Measurements from ENCODE around the gene LRPAP1. TPM values are rescaled to one million over a fixed set of nuclear protein-coding genes. Genes with fewer than 3 reads are reported as not detected.

LRPAP1 gene
- total RNA-seq, 2 experiments from 2014 or later: 54.6 to 55.9 TPM

DNA sequence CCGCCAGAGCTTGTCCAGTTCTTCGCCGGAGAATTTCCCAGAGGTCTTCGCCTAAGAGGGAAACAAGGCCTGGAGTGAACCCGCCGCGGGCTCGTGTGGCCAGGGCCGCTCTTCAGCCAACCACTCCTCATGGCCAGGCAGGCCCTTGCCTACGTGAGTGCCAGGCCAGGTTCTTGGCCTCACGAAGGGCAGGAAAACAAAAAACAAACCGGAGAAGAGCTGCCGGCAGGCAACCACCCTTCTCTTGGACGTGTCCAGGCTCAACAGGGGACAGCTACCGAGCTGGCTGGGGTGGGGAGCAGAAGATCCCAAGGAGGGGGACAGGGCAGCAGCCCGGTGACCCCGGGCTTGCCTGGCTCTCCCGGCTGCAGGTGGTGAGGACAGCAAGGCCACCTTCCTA, 13.3 kb downstream of the LRPAP1 start:
- H3K27me3 Mint-ChIP-seq: no peaks in the 10 kb centered on the region
- no peak overlapping the region for H3K4me3 Mint-ChIP-seq
- ChIA-PET CTCF (no interaction called here), POLR2A (no interaction called here)
- no peak for DNase-seq
- intact Hi-C loops (cut with micrococcal nuclease): no loop called here
- no peaks in the 10 kb centered on the region for H3K4me1 Mint-ChIP-seq (ENCODE audit: low read depth)
- no peak overlapping the region for H3K27ac Mint-ChIP-seq
- no peaks in the 10 kb centered on the region for H3K9me3 Mint-ChIP-seq
- peaks cover 18% of the 10 kb centered on the region for H3K36me3 Mint-ChIP-seq

DNA sequence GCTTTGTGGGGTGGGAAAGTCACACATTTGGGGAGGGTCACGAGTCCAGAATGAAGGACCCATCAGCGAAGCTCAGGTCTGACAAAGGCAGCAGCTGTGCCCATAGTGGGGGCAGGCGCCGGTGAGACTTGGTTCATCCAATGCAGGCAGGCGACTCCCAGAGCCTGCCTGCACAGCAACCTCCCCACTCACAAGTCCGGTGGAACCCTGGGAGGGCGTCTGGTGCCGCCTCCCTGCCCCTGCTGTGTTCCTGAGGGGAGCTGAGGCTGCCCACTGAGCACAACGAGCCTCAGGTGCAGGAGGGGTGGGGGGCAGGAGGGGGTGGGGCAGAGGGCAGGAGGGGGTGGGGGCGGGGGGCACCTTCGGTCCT, 13.7 kb downstream of the LRPAP1 start:
- Mint-ChIP-seq H3K4me3 (no peak overlapping the region), H3K4me1 (ENCODE audit: low read depth) (no peaks in the 10 kb centered on the region), H3K36me3 (peaks cover 23% of the 10 kb centered on the region), H3K9me3 (no peaks in the 10 kb centered on the region), H3K27me3 (no peaks in the 10 kb centered on the region), H3K27ac (no peak overlapping the region)
- intact Hi-C loops (cut with micrococcal nuclease): no loop called here
- CTCF ChIA-PET: no interaction called here
- POLR2A ChIA-PET: no interaction called here
- DNase-seq: no peak

DNA sequence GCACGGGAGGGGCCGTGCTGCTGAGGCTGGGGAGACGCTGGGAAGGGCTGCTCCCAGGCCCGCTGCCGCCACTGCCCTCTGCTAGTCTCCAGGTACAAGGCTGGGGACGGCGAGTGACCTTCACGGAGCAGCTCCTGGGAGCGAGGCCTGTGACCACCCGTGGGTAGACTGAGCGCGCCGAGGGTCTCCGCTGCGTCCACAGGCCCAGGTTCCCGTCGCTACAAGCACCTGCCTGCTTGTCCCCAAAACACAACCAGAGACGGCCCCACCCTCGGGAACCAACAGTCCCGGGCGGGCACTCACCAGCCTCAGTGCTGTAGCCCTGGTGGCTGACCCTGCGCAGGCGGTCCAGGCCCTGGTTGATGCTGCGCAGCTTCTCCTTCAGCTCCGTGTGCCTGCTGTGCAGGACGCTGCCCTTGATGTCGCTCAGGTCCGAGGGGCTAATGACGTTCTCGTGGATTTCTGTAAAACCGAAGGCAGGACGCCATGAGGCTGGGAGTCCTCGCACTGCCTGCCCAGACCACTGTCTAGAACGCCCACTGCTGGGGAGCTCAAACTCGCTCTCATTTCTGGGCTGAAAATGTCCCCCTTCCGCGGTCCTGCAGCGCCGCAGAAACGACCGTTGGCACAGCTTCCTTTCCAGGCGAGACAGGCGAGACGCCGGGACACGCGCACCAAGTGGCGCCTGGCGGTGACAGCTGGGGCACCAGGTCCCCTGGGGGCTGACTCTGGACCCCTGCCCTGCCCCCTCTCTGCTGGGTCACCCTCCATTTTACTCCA, 14.3 kb downstream of the LRPAP1 start:
- peaks cover 27% of the 10 kb centered on the region for H3K36me3 Mint-ChIP-seq
- H3K27me3 Mint-ChIP-seq: no peaks in the 10 kb centered on the region
- ChIA-PET CTCF (no interaction called here), POLR2A (no interaction called here)
- no peak overlapping the region for H3K27ac Mint-ChIP-seq
- DNase-seq: no peak
- H3K4me1 Mint-ChIP-seq (ENCODE audit: low read depth): no peaks in the 10 kb centered on the region
- H3K9me3 Mint-ChIP-seq: no peaks in the 10 kb centered on the region
- intact Hi-C loops (cut with micrococcal nuclease): no loop called here
- no peak overlapping the region for H3K4me3 Mint-ChIP-seq

DNA sequence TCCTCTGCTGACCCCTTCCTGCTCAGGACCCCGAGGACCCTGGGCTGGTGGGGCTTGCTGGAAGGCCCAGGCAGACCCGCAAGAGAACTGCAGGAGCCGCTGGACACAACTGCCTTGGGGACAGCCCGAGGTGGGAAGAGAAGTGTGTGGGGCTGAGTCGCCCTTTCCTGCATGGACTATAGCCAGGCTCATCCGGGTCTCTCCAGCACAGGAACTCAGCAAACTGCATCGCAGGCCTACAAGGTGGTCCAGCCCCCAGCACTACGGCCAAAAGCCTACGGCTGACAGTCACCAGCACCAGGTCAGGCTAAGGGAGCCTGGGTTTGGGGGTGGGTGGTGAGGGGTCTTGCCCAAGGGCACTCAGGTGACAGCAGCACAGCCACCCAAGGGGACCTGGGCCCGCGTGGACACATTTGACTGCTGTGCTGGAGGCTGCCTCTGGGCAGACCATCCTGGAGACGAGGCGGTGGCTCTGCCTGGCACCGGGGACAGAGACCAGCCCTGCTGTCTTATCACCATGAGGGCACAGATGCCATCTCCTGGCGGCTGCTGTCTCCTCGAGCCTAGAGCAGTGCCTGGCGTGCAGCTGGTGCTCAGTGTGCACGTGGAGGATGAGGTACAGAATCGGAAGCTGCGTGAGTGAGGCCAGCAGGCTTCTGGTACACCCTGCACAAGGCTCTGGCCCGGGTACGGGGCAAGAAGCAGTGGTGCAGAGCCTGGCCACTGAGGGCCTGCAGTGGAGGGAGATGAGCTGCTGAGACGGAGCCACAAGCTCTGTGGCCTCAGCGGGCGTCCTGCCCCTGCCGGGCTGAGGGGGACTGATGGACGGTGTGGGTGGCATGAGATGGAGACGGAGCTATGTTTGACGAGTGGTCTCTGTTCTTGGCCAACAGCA, 15.1 kb downstream of the LRPAP1 start:
- CTCF ChIA-PET: no interaction called here

DNA sequence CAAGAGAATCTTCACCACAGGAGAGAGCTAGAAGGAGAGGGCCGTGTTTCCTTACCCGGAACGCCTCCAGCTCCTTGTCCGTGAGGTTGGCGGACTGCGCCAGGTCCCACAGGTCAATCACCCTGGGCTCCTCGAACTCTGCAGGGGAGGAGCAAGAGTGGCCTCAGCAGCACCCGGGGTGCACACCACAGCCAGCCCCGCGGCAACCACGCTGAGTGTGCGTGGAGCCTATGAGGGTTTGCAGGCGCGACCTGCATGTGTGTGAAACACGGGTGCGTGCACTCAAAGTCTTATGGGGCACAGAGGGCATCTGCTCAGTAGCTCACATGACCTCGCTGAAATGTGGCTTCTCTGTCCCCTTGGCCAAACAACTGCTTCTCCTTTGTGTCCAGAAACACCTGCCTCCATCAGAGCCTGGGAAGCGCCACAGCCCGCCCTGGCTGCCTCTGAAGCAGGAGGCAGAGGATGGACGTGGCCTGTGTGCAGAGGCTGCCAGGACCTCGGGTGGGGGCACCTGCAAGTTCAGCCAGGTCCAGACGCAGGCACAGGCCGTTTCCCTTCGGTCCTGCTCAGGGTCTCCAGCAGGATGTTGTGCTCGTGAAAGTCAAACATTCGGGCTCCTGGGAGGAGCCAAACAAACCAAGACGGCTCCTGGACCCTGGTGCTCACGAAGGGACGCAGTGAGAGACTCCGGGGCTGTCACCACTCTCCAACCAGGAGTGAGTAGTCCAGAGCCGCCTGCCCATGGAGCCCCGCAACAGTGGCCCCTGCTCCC, 16.0 kb downstream of the LRPAP1 start:
- no peak overlapping the region for H3K27ac Mint-ChIP-seq
- H3K4me1 Mint-ChIP-seq (ENCODE audit: low read depth): no peaks in the 10 kb centered on the region
- POLR2A ChIA-PET: no interaction called here
- no peaks in the 10 kb centered on the region for H3K27me3 Mint-ChIP-seq
- no peaks in the 10 kb centered on the region for H3K9me3 Mint-ChIP-seq
- H3K36me3 Mint-ChIP-seq: peaks cover 38% of the 10 kb centered on the region
- DNase-seq: no peak
- H3K4me3 Mint-ChIP-seq: no peak overlapping the region
- intact Hi-C loops (cut with micrococcal nuclease): no loop called here
- CTCF ChIA-PET: no interaction called here

More for the DNA sequence above, 15.1 kb downstream of the LRPAP1 start:
- Mint-ChIP-seq H3K36me3 (peaks cover 35% of the 10 kb centered on the region), H3K9me3 (no peaks in the 10 kb centered on the region), H3K4me3 (no peak overlapping the region), H3K4me1 (ENCODE audit: low read depth) (no peaks in the 10 kb centered on the region), H3K27me3 (no peaks in the 10 kb centered on the region), H3K27ac (no peak overlapping the region)
- intact Hi-C loops (cut with micrococcal nuclease): no loop called here
- POLR2A ChIA-PET: no interaction called here
- no peak for DNase-seq

DNA sequence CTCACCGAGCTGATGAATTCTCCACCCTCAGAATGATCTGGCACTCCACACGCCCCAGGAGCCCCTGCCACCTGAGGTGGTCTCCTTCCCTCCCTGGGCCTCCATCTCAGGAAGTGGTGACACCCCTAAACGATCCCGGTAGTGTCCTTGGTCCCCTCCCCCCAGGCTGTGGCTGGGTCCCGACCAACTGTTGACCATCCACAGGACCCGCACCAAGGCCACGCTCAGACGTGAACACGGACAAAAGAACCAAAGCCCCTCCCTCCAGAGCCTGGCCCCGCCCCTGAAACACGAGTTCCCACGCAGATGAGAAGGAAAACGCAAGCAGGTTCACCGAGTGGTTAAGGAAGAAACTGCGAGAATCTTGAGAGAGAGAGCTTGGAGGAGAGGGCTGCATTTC, 16.6 kb downstream of the LRPAP1 start:
- H3K36me3 Mint-ChIP-seq: peaks cover 43% of the 10 kb centered on the region
- no peaks in the 10 kb centered on the region for H3K4me1 Mint-ChIP-seq (ENCODE audit: low read depth)
- no peaks in the 10 kb centered on the region for H3K27me3 Mint-ChIP-seq
- intact Hi-C loops (cut with micrococcal nuclease): no loop called here
- H3K27ac Mint-ChIP-seq: no peak overlapping the region
- no peak for DNase-seq
- no peak overlapping the region for H3K4me3 Mint-ChIP-seq
- POLR2A ChIA-PET: no interaction called here
- H3K9me3 Mint-ChIP-seq: no peaks in the 10 kb centered on the region
- CTCF ChIA-PET: no interaction called here

DNA sequence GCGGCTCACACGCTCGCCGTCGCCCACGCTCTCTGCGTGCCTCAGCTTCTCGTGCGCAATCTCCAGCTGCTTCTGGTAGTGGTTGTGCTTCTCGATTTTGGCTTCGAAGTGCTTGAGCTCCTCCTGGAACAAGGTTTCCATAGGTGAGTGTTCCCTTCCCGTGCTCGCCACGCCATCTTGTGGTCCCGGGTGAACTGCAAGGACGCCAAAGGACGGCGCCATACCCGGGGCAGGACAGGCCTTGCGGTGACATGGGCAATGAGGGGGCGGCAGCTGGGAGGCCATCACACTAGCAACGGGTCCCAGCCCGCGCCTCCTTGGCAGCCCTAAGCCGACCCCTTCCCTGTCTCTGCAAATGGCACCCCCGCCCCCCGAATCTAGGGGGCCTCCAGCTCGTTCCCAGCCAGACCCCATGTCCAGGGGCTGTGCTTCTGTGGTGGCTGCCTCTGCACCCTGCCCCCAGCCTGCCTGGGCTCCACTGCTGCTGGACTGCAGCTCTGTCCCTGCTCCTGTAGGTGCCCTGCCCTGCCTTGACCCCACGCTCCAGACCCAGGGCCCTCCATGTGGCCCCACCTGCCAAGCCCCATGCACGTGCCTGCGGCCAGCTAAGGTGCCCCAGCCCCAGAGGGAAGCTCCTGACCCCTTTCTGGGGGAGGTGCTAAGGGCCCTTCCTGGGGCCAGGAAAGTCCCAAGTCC, 17.3 kb downstream of the LRPAP1 start:
- no peaks in the 10 kb centered on the region for H3K9me3 Mint-ChIP-seq
- ChIA-PET POLR2A (interaction anchor here (0.6 kb wide), 1 partner anchor 1363 kb away, joined by 5 read pairs; no protein-coding TSS in a partner anchor), CTCF (interaction anchor here (0.6 to 1.9 kb wide), 3 partner anchors 34 to 1031 kb away, joined by 3 to 5 read pairs (median 3); no protein-coding TSS in a partner anchor)
- no peak for DNase-seq
- no peak overlapping the region for H3K4me3 Mint-ChIP-seq
- no peaks in the 10 kb centered on the region for H3K27me3 Mint-ChIP-seq
- H3K27ac Mint-ChIP-seq: no peak overlapping the region
- intact Hi-C loops (cut with micrococcal nuclease): no loop called here
- peaks cover 48% of the 10 kb centered on the region for H3K36me3 Mint-ChIP-seq
- H3K4me1 Mint-ChIP-seq (ENCODE audit: low read depth): no peaks in the 10 kb centered on the region

DNA sequence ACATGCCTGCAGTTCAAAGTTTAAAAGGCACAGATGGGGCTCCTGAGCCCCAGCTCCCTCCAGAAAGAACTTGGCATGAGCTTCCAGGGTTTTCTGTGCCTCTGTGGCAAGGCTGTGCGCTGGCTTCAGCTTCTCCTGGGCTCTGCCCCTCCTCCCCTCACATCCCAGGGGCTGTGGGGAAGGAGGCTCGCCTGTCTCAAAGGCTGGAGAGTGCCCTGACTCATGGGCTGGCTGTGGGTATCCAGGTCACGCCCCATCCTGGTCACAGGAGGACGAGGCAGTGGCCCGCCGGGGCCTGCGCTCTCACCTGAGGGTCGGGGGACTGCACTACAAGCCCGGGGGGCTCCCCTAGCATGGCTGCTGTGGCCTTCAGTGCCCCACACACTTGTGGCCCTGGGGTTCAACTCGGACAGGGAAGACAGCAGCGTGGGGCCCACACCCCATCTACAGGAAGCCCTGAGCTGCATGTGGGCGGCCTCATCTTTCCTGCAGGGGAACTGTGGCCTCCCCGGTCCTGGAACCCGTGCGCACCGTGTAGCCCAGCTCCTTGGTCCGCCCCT, 17.9 kb downstream of the LRPAP1 start:
- Mint-ChIP-seq H3K27me3 (no peaks in the 10 kb centered on the region), H3K36me3 (peaks cover 51% of the 10 kb centered on the region), H3K4me3 (no peak overlapping the region), H3K4me1 (ENCODE audit: low read depth) (no peaks in the 10 kb centered on the region), H3K27ac (peak overlapping the region; percentile 28), H3K9me3 (no peaks in the 10 kb centered on the region)
- intact Hi-C loops (cut with micrococcal nuclease): no loop called here
- POLR2A ChIA-PET: interaction anchor here (0.6 kb wide), 1 partner anchor 1362 kb away, joined by 5 read pairs; no protein-coding TSS in a partner anchor
- CTCF ChIA-PET: interaction anchor here (0.6 to 1.9 kb wide), 3 partner anchors 34 to 1031 kb away, joined by 3 to 5 read pairs (median 3); no protein-coding TSS in a partner anchor
- no peak for DNase-seq

DNA sequence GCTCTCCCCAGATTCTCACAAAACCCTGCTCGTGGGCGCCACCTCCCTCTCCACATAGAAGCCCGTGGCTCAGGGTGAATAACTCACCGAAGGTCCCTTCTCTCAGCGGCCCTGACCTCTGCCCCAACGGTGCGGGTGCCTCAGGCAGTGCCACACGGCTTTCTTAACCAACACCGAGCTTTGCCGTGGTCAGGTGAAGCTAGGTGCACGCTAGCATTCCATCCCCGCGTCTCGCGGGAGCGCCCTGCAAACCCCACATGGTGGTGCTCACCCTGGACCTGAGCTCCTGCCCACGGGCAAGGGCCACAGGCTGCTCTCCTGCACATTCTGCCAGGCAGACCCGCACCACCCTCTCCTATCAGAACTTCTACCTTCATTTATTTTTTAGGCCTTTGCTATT, 18.4 kb downstream of the LRPAP1 start:
- intact Hi-C loops (cut with micrococcal nuclease): no loop called here
- DNase-seq: no peak
- H3K36me3 Mint-ChIP-seq: peaks cover 53% of the 10 kb centered on the region
- no peaks in the 10 kb centered on the region for H3K4me1 Mint-ChIP-seq (ENCODE audit: low read depth)
- no peak overlapping the region for H3K4me3 Mint-ChIP-seq
- POLR2A ChIA-PET: no interaction called here
- no peaks in the 10 kb centered on the region for H3K9me3 Mint-ChIP-seq
- CTCF ChIA-PET: interaction anchor here (1.9 kb wide), 1 partner anchor 33 kb away, joined by 5 read pairs; no protein-coding TSS in a partner anchor
- H3K27me3 Mint-ChIP-seq: no peaks in the 10 kb centered on the region
- no peak overlapping the region for H3K27ac Mint-ChIP-seq

DNA sequence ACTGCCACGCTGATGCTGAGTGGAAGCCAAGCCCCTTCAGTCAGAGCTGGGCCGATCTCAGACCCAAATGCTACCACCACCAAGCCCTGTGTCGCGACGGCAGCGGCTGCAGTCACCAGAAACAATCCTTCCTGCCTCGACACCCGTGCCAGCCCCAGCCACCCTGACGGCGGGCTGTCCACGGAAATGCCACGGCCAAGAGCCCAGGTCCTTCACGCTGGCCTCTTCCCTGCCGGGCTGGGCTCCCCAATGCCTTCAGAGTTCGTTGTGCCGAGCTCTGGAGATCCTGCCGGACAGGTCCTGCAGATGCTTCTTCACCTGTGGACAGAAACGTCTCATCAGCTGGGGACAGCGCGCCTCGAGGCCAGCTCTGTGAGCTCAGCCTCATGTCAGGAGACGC, 19.5 kb downstream of the LRPAP1 start:
- no peak for DNase-seq
- Mint-ChIP-seq H3K4me1 (ENCODE audit: low read depth) (no peaks in the 10 kb centered on the region), H3K4me3 (no peak overlapping the region), H3K36me3 (peaks cover 57% of the 10 kb centered on the region), H3K9me3 (no peaks in the 10 kb centered on the region), H3K27ac (no peak overlapping the region), H3K27me3 (no peaks in the 10 kb centered on the region)
- ChIA-PET CTCF (interaction anchor here (0.8 kb wide), 1 partner anchor 32 kb away, joined by 3 read pairs; no protein-coding TSS in a partner anchor), POLR2A (no interaction called here)
- intact Hi-C loops (cut with micrococcal nuclease): no loop called here

DNA sequence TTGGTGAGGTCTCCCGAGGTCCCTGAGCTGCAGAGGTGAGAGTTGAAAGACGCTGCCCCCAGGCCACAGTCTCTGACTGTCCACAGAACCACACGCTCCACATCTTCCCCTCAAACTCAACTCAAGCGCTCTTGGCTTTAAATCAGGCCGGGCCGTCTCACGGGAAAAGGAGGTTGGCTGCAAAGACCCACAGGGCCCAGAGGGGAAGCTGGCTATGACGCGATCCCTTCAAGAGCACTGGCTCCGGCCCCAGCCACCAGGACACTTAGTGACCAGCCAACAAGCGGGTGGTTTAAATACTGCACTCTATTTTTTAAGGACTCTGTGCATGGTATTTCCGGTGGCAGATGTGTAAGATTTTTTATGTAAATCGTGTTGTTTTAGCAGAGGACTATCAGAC, 19.9 kb downstream of the LRPAP1 start:
- POLR2A ChIA-PET: no interaction called here
- H3K27ac Mint-ChIP-seq: no peak overlapping the region
- no peaks in the 10 kb centered on the region for H3K27me3 Mint-ChIP-seq
- H3K36me3 Mint-ChIP-seq: peaks cover 54% of the 10 kb centered on the region
- no peaks in the 10 kb centered on the region for H3K4me1 Mint-ChIP-seq (ENCODE audit: low read depth)
- intact Hi-C loops (cut with micrococcal nuclease): no loop called here
- H3K4me3 Mint-ChIP-seq: no peak overlapping the region
- no peak for DNase-seq
- no peaks in the 10 kb centered on the region for H3K9me3 Mint-ChIP-seq
- CTCF ChIA-PET: interaction anchor here (0.8 kb wide), 1 partner anchor 32 kb away, joined by 3 read pairs; no protein-coding TSS in a partner anchor

All from activated CD4-positive, alpha-beta memory T cell treated with anti-CD3 and anti-CD28 coated beads for 36 hours (primary cell).